Astrocyte of the spinal cord (primary cell): Measurements from ENCODE around the gene MED13L.

Source experiments
- DNase-seq: peaks from one replicate; pipeline ENCODE4 v3.0.0; 2011; ENCODE audit warnings: low read depth, low spot score
- H3K4me3 ChIP-seq: 2 replicates; pipeline ENCODE4 v1.5.1; 2011; ENCODE audit warnings: low read depth, mild to moderate bottlenecking, low read length, moderate library complexity
- in situ Hi-C: cut with HindIII; loops from 2 replicates; pipeline ENCODE4 v1.10.0; 2017; ENCODE audit warnings: low sequenced_read_pairs
- TF ChIP-seq, protein P1 (sequence below): IDR thresholded peaks from 2 replicates; pipeline ENCODE4 v1.5.1; 2012; ENCODE audit warnings: low read depth, mild to moderate bottlenecking, low read length, inconsistent platforms

Gene MED13L

DNA sequence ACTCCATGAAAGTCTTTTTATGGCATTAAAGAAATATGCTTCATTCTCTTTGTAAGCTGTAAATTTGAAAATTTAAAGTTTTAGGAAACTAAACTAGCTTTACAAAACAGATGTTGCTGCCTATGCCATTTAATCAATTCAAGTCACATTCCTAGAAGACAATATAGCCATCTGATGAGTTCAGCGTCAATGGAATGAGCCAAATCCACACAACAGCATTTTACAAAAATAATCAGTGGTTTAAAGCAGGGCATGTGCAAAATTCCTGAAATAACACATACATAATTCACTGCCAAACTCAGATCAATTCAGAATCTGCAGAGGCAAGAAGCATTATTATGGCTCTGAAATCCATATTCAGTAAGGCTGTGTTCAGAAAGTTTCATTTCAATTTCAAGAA is 75.6 kb downstream of the MED13L start:
- TF ChIP-seq, protein P1, sequence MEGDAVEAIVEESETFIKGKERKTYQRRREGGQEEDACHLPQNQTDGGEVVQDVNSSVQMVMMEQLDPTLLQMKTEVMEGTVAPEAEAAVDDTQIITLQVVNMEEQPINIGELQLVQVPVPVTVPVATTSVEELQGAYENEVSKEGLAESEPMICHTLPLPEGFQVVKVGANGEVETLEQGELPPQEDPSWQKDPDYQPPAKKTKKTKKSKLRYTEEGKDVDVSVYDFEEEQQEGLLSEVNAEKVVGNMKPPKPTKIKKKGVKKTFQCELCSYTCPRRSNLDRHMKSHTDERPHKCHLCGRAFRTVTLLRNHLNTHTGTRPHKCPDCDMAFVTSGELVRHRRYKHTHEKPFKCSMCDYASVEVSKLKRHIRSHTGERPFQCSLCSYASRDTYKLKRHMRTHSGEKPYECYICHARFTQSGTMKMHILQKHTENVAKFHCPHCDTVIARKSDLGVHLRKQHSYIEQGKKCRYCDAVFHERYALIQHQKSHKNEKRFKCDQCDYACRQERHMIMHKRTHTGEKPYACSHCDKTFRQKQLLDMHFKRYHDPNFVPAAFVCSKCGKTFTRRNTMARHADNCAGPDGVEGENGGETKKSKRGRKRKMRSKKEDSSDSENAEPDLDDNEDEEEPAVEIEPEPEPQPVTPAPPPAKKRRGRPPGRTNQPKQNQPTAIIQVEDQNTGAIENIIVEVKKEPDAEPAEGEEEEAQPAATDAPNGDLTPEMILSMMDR, result no peak

DNA sequence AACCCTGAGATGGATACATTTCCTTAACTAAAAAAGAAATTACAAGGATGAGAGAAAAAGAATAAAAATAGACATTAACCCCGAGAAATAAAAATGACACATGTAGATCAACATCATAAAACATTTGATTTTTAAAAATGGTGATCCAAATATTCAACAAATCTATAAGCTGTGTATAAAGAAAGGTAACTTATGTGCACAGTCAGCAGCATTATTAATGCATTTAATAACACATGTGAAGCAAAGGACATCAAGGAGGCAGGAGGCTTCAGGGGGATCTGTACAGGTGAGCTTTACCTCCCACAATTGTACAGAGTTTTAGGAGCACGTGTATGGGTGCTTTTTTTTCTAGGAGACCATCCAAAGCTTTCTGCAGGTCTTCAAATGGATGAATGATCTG is 76.1 kb downstream of the MED13L start:
- no peak for DNase-seq
- TF ChIP-seq, protein P1, result no peak
- in situ Hi-C loops, result no loop called here
- H3K4me3 ChIP-seq, result no peak overlapping the region

More for the DNA sequence above, 75.6 kb downstream of the MED13L start:
- peak; percentile 37 for DNase-seq
- no peak overlapping the region for H3K4me3 ChIP-seq
- in situ Hi-C loops, result no loop called here

DNA sequence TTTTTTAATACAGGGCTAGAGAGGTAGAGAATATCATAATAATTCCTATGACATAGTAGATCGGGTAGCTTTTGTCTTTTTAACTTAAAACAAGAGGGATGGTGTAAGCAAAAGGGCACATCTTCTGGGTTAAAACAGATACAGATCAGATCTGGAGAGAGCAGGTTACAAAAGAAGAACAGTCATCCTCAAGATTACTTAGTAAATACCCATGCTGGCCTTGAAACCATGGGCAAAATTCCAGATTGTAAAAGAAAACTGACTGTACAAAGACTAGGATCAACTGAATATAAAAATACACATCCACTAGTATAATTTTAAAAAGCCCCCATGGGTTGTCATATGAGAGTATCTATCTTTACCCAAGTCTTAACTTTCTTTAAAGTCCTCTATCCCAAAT is 76.7 kb downstream of the MED13L start:
- TF ChIP-seq, protein P1, result no peak
- peak; percentile 40 for DNase-seq
- H3K4me3 ChIP-seq, result no peak overlapping the region
- in situ Hi-C loops, result no loop called here

DNA sequence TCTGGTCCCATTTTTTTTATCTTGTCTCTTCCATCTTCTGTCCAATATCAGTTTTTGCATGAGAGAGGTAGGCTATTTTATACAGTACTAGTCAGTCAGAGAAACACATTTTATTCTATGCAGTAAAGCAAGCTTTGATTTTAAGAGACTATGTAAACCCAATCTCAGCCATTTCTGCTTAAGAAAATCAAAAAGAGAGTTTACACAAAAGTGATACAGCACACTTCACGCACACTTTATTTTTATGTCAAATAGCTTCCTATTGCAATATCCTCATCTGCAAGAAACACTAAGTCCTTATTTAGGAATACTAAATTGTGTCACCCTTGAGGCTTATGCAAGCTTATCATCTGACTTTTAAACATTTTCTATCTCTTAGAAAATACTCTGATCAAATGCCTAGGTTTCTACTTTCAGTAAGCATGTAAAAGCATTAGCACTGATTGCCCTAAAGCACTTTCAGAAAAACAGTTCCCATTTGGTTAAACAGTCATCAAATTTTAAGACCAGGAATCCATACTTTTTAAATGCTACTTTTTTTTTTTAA is 78.3 kb downstream of the MED13L start:
- DNase-seq, result no peak
- no peak overlapping the region for H3K4me3 ChIP-seq
- in situ Hi-C loops, result no loop called here
- TF ChIP-seq, protein P1, result no peak

DNA sequence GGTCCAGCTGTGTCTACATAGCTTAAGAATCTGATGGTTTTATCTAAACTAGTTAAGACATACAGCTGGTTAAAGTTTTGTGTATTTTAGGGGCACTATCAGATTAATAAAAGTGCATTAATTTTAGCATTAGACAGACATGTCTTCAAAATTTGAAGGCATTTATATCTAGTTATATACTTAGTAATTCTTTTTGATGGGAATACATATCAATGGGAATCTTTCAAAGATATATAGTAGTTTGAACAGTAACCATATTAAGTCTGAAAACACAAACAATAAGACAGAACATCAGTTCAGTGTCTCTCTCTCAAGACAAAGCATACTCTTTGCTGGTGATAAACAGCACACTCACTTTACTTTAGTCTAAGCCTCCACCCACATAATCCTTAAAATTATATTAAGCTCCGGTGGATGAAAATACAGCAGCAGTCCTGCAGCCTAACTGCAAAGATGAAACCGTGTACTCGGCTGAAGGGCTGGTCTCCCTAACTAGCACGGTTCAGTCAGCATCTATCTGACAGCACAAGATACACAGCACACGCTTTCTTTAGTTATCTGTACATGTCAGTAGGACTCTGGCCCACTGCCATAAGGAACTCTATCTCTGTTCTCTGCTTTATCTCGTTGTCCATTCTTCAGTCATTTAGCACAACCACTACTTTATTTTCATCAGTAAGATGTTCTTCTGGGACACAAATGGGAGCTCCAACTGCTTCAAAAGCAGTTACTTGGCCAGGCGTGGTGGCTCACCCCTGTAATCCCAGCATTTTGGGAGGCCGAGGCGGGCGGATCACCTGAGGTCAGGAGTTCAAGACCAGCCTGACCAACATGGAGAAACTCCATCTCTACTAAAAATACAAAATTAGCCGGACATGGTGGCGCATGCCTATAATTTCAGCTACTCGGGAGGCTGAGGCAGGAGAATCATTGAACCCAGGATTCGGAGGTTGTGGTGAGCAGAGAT is 80.5 kb downstream of the MED13L start:
- in situ Hi-C loops, result no loop called here
- no peak overlapping the region for H3K4me3 ChIP-seq
- TF ChIP-seq, protein P1, result no peak
- no peak for DNase-seq

DNA sequence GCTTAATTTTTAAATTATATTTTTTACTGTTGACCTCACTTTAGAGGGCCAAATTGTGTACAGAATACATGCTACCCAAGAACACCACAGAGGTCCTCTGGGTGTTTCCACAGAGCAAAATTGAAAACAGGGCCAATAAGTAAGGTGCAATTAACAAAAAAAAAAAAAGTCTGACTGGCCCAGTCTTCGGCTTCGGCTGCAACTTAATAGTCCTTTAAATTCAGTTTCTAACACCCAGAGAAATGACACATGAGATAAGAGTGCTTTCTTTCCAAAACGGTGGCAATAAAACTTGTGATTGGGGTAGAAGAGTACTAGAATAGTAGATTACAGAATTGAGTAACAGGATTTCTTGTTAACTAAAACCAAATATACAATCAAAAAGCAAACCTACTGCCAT is 81.3 kb downstream of the MED13L start:
- no peak overlapping the region for H3K4me3 ChIP-seq
- in situ Hi-C loops, result no loop called here
- TF ChIP-seq, protein P1, result no peak
- no peak for DNase-seq
